B cell (primary cell): ENCODE data around the gene QRFP. TPM values are rescaled to one million over a fixed set of nuclear protein-coding genes. Genes with fewer than 3 reads are reported as not detected.

Experiments
- ATAC-seq: fragments of 200-7000 bp; cut with Tn5 transposase; one replicate; pipeline ENCODE4 v1.10.0; 2021; ENCODE audit warnings: low read depth, mild to moderate bottlenecking, moderate number of reproducible peaks, moderate library complexity
- CTCF ChIA-PET: fragments of 350-600 bp; sonication (Branson Sonifier 250); formaldehyde crosslinking; loops from one replicate; lab custom pipeline; 2021; ENCODE audit warnings: antibody characterized with exemption, inconsistent platforms; lab: Charles Lee
- POLR2A ChIA-PET: fragments of 350-600 bp; sonication (Branson Sonifier 250); formaldehyde crosslinking; loops from one replicate; lab custom pipeline; 2021; ENCODE audit warnings: antibody characterized with exemption; lab: Charles Lee
- DNase-seq: peaks from one replicate; pipeline ENCODE4 v3.0.0; 2013
- H2AFZ ChIP-seq: 2 replicates; pipeline ENCODE4 v1.6.1; 2012; ENCODE audit warnings: mild to moderate bottlenecking, low read depth, low read length; ENCODE audit not compliant: insufficient read depth, poor library complexity, severe bottlenecking
- H3K27ac ChIP-seq, 2 donors: 1 replicate in 1 of 2; 2 replicates in 1 of 2; pipeline ENCODE4 v1.5.1; 2012 to 2013; ENCODE audit warnings: low read length in 2 of 2, mild to moderate bottlenecking in 2 of 2, moderate library complexity in 1 of 2
- H3K27me3 ChIP-seq, 4 experiments: fragments of 200-600 bp in 1 of 4; sonication (generic) in 1 of 4; replicated peaks in 1 of 4; 1 replicate in 2 of 4; 2 replicates in 2 of 4; pipeline versions ENCODE4 v1.6.1 to v1.7.0; 2013 to 2016; ENCODE audit warnings: low read length in 3 of 4, mild to moderate bottlenecking in 2 of 4, mixed read lengths in 1 of 4, moderate library complexity in 1 of 4; ENCODE audit not compliant: insufficient read depth in 4 of 4, control insufficient read depth in 3 of 4; ENCODE audit errors: control extremely low read depth in 1 of 4
- H3K36me3 ChIP-seq, 2 experiments: replicated peaks in 1 of 2; 1 replicate in 1 of 2; 2 replicates in 1 of 2; pipeline versions ENCODE4 v1.6.1 to v1.7.1; 2013; ENCODE audit warnings: low read length in 1 of 2; ENCODE audit not compliant: insufficient read depth in 2 of 2, control insufficient read depth in 1 of 2; ENCODE audit errors: control extremely low read depth in 1 of 2, extremely low read depth in 1 of 2
- H3K4me1 ChIP-seq, 2 donors: fragments of 200-600 bp in 1 of 2; sonication (generic) in 1 of 2; 1 replicate in 1 of 2; 2 replicates in 1 of 2; pipeline versions ENCODE4 v1.5.1 to v1.6.1; 2013 to 2017; ENCODE audit warnings: low read length in 2 of 2; ENCODE audit not compliant: control insufficient read depth in 2 of 2, insufficient read depth in 2 of 2
- H3K4me2 ChIP-seq: replicated peaks from 2 replicates; pipeline ENCODE3; 2012; ENCODE audit warnings: mild to moderate bottlenecking, low read depth, low read length; ENCODE audit not compliant: poor library complexity, severe bottlenecking
- H3K4me3 ChIP-seq, 5 experiments: fragments of 200-600 bp in 1 of 5; sonication (generic) in 1 of 5; 1 replicate in 3 of 5; 2 replicates in 2 of 5; pipeline versions ENCODE4 v1.5.1 to v1.7.0; 2011 to 2016; ENCODE audit warnings: low read length in 4 of 5, mild to moderate bottlenecking in 4 of 5, low read depth in 2 of 5, control low read depth in 1 of 5, moderate library complexity in 1 of 5; ENCODE audit not compliant: insufficient read depth in 1 of 5; ENCODE audit errors: control extremely low read depth in 1 of 5, extremely low read depth in 1 of 5
- H3K79me2 ChIP-seq: fragments of 200-600 bp; sonication (generic); one replicate; pipeline ENCODE4 v1.6.0; 2016; ENCODE audit warnings: low read length; ENCODE audit not compliant: control insufficient read depth, insufficient read depth
- H3K9ac ChIP-seq: fragments of 200-600 bp; sonication (generic); 2 replicates; pipeline ENCODE4 v1.6.1; 2017; ENCODE audit warnings: mild to moderate bottlenecking, low read length, moderate library complexity
- H3K9me3 ChIP-seq, 3 donors: one replicate each; pipeline versions ENCODE4 v1.6.1 to v1.7.1; 2013; ENCODE audit warnings: low read length in 2 of 3; ENCODE audit not compliant: control insufficient read depth in 2 of 3, insufficient read depth in 1 of 3; ENCODE audit errors: control extremely low read depth in 1 of 3
- H4K20me1 ChIP-seq: 2 replicates; pipeline ENCODE4 v1.6.0; 2012; ENCODE audit warnings: mild to moderate bottlenecking, low read length; ENCODE audit not compliant: insufficient read depth, control insufficient read depth, poor library complexity, severe bottlenecking
- H3K27ac Mint-ChIP-seq: one replicate; pipeline ENCODE4 v1.8.0; 2021; ENCODE audit warnings: mixed read lengths
- H3K27me3 Mint-ChIP-seq: one replicate; pipeline ENCODE4 v1.8.0; 2021; ENCODE audit warnings: mixed read lengths
- H3K4me1 Mint-ChIP-seq: one replicate; pipeline ENCODE4 v1.8.0; 2021; ENCODE audit warnings: mixed read lengths
- H3K4me3 Mint-ChIP-seq: one replicate; pipeline ENCODE4 v1.8.0; 2021; ENCODE audit warnings: mixed read lengths
- H3K9me3 Mint-ChIP-seq: one replicate; pipeline ENCODE4 v1.8.0; 2022; ENCODE audit warnings: mixed read lengths; ENCODE audit not compliant: insufficient read depth
- EZH2 ChIP-seq: IDR thresholded peaks from 2 replicates; pipeline ENCODE4 v1.6.1; 2012; ENCODE audit warnings: borderline replicate concordance, low read depth, mild to moderate bottlenecking, moderate library complexity, low read length; ENCODE audit not compliant: insufficient read depth, poor library complexity, severe bottlenecking
- WGBS: methylation state at CpG from one replicate; pipeline ENCODE4 v1.1.5; 2013; ENCODE audit warnings: missing lambda C conversion rate; ENCODE audit not compliant: insufficient coverage; 5-methylcytosine and 5-hydroxymethylcytosine counted together
- intact Hi-C: fragments of 100-400 bp; cut with micrococcal nuclease; formaldehyde crosslinking; loops from one replicate; pipeline ENCODE4 v1.10.0; 2022
- polyA plus RNA-seq: library from polyadenylated mRNA; depleted of rRNA; stranded (reverse); fragments of >200 nt; gene quantifications from 2 replicates; pipeline ENCODE4 v1.2.3, GENCODE V29; 2012
- total RNA-seq, 2 donors: library from RNA; stranded (reverse); fragments of 120-200 nt in 1 of 2; gene quantifications; 1 replicate in 1 of 2; 2 replicates in 1 of 2; pipeline versions ENCODE4 v1.2.3 to v1.2.4, GENCODE V29; 2013 to 2022
- TF ChIP-seq, protein P1 (sequence below): fragments of 200-600 bp; IDR thresholded peaks from one replicate; pipeline ENCODE4 v1.8.0; 2022; ENCODE audit warnings: antibody characterized with exemption, mild to moderate bottlenecking

QRFP gene
- total and polyA plus RNA-seq, 2 donors (not counting 1 experiment from before 2014, with no cell fraction given), result 0.07 TPM; not detected in 1

DNA sequence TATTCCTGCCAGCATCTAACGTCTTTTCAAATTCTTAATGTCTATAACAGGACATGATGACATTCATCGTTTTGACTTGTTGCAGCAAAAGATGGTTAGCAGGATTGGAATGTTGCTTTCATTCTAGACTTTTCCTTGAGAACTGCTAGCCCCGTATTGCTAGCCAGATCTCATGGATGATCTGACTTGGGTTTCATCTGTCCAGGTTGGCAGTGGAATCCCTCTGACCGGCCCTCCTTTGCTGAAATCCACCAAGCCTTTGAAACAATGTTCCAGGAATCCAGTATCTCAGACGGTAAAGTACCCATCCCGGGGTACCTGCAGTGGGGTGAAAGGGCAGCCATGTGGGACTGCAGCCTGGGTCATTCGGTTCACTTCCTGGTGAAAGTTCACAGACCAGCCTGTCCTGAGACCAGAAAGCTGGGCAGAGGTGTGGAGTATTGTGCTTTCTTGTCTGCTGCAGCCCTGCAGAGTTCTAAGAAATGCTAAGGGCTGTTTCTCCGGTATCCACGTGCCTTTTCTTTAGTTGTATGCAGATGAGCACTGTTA, 16.7 kb downstream of the QRFP start:
- CTCF ChIA-PET, result no interaction called here
- H3K36me3 ChIP-seq, result peaks cover 0 to 60% of the 10 kb centered on the region in 2 experiments

DNA sequence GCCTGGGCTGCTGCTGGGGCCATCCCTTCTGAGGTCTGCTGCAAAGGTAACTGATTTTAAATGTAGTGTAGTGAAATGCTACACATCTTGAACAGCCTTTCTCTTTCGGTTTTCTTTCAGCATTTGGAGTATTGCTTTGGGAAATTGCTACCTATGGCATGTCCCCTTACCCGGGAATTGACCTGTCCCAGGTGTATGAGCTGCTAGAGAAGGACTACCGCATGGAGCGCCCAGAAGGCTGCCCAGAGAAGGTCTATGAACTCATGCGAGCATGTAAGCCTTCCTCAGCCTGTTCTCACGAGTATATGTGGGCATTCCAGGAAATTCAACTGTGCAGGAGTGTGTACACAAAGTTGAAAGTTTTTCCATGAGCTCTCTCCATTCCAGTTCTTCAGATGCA, 18.3 kb downstream of the QRFP start:
- WGBS, result 100% methylated on average over 4 of the region's 6 CpGs
- ChIA-PET POLR2A (no interaction called here), CTCF (interaction anchor here (0.7 to 1.9 kb wide), 3 partner anchors 8 to 70 kb away, joined by 3 to 5 read pairs (median 4); no protein-coding TSS in a partner anchor)
- H3K4me3 Mint-ChIP-seq, result no peak overlapping the region
- H3K9me3 ChIP-seq, result no peaks in the 10 kb centered on the region
- H3K4me2 ChIP-seq, result no peak overlapping the region
- no peak overlapping the region for H2AFZ ChIP-seq
- no peaks in the 10 kb centered on the region for H3K4me1 Mint-ChIP-seq
- H3K4me1 ChIP-seq, result no peaks in the 10 kb centered on the region
- H3K27ac ChIP-seq, result no peak overlapping the region
- H3K27me3 ChIP-seq, result no peaks in the 10 kb centered on the region
- no peak for TF ChIP-seq EZH2
- TF ChIP-seq, protein P1, sequence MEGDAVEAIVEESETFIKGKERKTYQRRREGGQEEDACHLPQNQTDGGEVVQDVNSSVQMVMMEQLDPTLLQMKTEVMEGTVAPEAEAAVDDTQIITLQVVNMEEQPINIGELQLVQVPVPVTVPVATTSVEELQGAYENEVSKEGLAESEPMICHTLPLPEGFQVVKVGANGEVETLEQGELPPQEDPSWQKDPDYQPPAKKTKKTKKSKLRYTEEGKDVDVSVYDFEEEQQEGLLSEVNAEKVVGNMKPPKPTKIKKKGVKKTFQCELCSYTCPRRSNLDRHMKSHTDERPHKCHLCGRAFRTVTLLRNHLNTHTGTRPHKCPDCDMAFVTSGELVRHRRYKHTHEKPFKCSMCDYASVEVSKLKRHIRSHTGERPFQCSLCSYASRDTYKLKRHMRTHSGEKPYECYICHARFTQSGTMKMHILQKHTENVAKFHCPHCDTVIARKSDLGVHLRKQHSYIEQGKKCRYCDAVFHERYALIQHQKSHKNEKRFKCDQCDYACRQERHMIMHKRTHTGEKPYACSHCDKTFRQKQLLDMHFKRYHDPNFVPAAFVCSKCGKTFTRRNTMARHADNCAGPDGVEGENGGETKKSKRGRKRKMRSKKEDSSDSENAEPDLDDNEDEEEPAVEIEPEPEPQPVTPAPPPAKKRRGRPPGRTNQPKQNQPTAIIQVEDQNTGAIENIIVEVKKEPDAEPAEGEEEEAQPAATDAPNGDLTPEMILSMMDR, result no peak
- no peaks in the 10 kb centered on the region for H3K9me3 Mint-ChIP-seq
- H3K27ac Mint-ChIP-seq, result no peak overlapping the region
- ATAC-seq, result no peak
- H3K4me3 ChIP-seq, result no peak overlapping the region
- no peaks in the 10 kb centered on the region for H3K27me3 Mint-ChIP-seq
- no peak overlapping the region for H3K9ac ChIP-seq
- H3K79me2 ChIP-seq, result no peaks in the 10 kb centered on the region
- H3K36me3 ChIP-seq, result peaks cover 0 to 59% of the 10 kb centered on the region in 2 experiments
- H4K20me1 ChIP-seq, result no peaks in the 10 kb centered on the region
- DNase-seq, result no peak
- intact Hi-C loops, result no loop called here

More for the DNA sequence above, 16.7 kb downstream of the QRFP start:
- H3K9ac ChIP-seq, result no peak overlapping the region
- no peaks in the 10 kb centered on the region for H3K9me3 ChIP-seq
- H2AFZ ChIP-seq, result no peak overlapping the region
- Mint-ChIP-seq H3K27ac (no peak overlapping the region), H3K27me3 (no peaks in the 10 kb centered on the region), H3K4me3 (no peak overlapping the region), H3K4me1 (no peaks in the 10 kb centered on the region), H3K9me3 (no peaks in the 10 kb centered on the region)
- 95% methylated on average over 6 of the region's 9 CpGs for WGBS
- no peaks in the 10 kb centered on the region for H3K79me2 ChIP-seq
- H3K27ac ChIP-seq, result no peak overlapping the region
- no peak overlapping the region for H3K4me2 ChIP-seq
- intact Hi-C loops, result no loop called here
- POLR2A ChIA-PET, result no interaction called here
- H3K4me3 ChIP-seq, result no peak overlapping the region
- no peaks in the 10 kb centered on the region for H3K4me1 ChIP-seq
- no peaks in the 10 kb centered on the region for H3K27me3 ChIP-seq
- DNase-seq (no peak), ATAC-seq (no peak)
- no peaks in the 10 kb centered on the region for H4K20me1 ChIP-seq
- TF ChIP-seq EZH2, result no peak
- TF ChIP-seq, protein P1, result no peak
